ENCODE data around the gene SHC4. TPM values are rescaled to one million over a fixed set of nuclear protein-coding genes. Genes with fewer than 3 reads are reported as not detected.

SHC4 gene
- total RNA-seq, 1 donor from 2014 or later: under 0.01 TPM

DNA sequence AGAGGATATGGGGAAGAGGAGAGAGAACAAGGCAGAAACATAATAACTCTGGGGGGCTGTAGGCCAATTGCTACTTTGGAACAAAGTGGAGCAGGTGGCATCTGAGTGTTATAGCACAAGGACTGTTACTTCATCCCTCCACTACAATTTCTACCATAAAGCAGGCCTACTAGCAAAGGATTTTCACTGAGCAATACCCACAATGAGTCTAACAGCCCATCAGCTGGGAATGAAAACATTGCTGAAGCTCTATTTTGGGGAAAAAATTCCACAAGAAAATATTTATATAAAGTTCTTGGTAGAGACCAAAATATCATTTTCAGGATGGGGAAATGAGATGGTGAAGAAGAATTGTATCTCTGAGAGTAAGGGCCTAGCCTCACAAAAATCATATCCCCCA, 3.6 kb upstream of the SHC4 start:
- no peak for DNase-seq (ENCODE audit: low read depth in 2 of 2)

DNA sequence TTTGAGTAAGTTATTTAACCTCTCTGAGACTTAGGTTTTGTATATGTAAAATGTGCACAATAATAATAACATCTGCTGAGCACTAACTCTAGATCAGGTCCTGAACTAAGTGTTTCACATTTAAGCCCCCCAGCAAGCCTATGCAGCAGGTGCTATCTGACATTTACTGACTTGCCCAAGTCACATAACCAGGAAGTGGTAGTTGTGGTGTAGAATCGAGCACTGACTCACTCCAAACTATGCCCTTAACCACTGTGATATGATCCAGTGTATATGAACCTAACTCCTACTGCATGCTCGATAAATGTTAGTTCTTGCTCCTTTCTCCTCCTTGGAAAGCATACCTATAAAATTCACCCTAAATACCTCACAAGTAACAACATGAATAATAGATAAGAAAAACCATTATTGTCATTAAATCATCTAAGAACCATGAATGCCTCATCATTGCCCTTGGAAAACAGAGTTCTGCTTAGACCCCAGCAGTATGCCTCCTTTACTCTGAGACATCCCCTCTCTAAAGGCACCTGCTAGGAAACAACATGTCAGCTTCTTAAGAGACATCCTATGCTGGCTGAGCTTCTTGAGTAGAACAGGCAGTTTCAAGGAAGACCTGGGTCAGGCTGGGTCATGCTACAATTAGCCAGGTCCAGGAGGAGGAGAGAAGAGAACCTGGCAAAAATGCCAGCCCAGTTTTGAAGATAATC, 3.0 kb upstream of the SHC4 start:
- DNase-seq (ENCODE audit: low read depth in 2 of 2): peak in 1 of 2 donors; percentile 14

DNA sequence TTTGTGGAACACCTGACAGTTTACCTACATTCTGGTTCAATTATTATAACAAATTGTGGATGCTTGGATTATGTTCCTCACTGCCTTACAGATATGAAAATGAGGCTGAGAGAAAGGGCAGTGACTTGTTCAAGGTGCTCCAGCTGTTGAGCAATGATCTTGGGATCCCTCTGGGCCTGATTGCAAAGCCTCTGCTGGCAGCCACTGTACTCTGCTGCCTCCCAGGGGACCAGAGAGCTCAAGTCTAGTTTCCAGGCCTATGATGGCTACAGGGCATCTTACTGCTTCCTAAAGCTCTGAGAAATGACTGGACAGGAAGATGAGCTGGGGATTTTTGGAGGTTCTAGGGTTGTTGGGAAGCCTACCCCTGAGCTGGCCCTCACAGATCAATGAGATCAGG, 2.3 kb upstream of the SHC4 start:
- peak in 1 of 2 donors; percentile 12 for DNase-seq (ENCODE audit: low read depth in 2 of 2)

DNA sequence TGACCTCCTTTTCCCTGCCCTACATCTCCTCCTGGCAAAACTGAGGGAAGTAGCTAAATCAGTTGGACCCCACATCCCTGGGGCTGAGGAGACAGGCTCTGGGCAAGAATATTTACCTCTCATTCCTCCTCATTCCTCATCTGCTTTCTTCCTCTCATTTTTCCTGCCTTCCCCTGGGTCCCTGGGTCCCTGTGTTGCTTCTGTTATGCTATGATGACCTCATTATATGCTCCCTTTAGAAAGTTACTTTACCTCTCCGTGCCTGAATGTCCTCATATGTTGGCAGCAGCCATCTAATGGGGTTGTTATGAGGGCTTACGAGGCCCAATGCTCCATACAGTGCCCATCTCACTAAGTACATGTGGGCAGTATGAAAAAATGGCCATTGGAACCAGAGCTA, 1.2 kb upstream of the SHC4 start:
- no peak for DNase-seq (ENCODE audit: low read depth in 2 of 2)

DNA sequence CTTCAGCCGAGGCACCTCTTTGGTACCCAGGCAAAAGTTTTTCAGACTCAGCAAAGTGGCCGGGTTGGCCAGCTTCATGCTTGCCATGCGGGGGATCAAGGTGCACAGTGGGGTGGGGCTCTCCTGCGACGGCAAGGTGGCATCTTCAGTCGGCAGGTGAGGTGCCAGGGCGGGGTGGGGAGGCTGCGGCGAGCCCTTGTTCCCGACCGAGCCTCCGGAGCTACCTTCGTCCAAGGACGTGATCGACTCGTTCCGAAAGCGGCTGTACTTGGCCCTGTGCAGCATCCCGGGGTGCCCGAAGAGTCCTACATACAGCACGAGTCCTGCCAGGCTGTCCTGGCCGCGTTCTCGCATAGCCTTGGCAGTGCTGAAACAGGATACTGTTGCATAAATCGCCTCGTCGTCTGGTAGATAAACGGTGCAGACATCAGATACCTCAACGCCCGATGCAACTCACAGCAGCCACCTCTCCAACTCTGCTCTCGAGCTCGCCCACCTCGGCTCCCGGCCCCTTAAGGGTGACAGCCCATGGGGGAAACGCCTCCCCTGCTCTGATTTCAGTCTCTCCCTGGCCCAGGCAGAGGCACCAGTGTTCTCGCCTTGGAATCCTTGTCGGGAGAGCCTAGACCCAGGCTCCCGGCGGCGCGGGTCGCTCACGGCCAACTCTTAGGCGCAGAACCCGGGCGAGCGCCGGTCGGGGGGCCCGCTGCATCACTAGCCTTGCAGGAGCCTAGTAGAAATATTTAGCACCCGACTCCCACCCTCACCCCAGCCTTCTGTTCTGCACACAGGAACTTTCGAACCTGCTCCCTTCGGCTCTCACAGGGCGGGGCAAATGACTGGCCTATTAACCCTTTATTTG, 826 bp downstream of the SHC4 start:
- peak; percentile 41 to 49 for DNase-seq (ENCODE audit: low read depth in 2 of 2)

DNA sequence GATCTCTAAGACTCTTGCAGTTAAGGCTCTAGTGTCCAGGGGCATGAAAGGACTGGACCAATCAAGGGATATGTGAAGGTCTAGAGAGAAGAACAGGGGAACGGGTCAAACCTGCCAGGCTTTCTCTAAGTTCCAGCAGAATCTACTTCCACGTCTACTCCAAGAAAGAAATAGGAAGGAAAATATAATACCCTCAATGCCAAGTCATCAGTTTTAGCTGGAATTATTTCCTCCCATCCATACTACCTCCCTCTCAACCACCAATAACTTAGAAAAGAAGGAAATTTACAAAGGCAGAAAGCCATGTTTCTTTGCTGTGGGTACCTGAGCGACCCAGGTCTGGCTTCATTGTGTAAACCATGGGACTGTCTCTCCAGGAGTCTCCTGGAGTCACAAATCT, 7.8 kb downstream of the SHC4 start:
- no peak for DNase-seq (ENCODE audit: low read depth in 2 of 2)

DNA sequence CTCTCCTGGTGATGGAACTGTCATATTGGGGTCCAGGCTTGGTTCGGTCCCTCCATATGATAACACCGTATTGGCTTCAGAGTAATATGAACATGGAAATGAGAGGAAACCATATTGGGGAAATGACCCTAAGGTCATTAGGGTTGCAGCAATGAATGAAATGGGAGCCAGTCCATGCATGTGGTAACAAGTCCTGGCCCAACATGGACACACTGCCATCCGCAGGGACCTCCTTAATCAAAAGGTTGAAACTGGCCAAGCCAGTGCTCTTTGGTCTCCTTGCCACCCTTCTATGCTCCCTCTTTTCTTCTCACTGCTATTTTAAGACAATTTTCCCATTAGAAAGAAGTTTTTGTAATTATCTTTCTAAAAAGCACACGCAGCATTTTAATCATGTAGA, 8.3 kb downstream of the SHC4 start:
- DNase-seq (ENCODE audit: low read depth in 2 of 2): no peak

DNA sequence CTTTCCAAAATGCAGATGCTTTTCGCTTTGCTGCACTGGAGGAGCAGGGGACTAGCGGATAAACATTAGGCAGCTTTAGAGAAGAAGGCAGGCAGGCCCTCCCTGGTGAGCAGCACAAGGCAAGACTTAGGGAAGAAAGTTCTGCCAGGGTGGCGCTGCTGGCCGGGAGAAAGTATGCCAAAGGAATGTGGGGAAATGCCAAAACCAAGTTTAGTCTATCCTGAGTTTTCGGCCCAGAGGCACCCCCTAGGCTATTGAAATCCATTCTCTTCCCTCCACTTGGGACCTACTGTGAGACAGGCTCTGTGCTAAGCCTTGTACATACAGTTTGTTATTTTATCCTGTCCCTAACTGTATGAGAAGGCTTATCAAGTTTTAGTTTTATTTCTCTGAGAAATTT, 9.2 kb downstream of the SHC4 start:
- DNase-seq (ENCODE audit: low read depth in 2 of 2): no peak

DNA sequence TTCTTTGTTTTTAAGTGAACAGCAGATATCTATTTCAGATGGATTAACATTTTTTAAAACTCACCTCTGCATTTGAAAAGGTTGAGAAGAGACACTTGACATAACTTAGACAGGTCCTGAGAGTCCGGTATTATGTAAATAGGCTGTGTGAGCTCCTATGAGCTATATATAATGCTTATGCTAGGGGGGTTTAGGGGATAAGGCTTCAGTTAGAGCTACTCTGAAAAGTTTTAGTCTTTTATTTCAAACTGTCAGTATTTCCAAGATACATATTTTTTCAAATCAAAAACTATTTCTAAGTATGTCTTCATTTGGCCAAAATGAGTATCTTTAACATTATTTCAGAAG, 16.9 kb downstream of the SHC4 start:
- no peak for DNase-seq (ENCODE audit: low read depth in 2 of 2)

DNA sequence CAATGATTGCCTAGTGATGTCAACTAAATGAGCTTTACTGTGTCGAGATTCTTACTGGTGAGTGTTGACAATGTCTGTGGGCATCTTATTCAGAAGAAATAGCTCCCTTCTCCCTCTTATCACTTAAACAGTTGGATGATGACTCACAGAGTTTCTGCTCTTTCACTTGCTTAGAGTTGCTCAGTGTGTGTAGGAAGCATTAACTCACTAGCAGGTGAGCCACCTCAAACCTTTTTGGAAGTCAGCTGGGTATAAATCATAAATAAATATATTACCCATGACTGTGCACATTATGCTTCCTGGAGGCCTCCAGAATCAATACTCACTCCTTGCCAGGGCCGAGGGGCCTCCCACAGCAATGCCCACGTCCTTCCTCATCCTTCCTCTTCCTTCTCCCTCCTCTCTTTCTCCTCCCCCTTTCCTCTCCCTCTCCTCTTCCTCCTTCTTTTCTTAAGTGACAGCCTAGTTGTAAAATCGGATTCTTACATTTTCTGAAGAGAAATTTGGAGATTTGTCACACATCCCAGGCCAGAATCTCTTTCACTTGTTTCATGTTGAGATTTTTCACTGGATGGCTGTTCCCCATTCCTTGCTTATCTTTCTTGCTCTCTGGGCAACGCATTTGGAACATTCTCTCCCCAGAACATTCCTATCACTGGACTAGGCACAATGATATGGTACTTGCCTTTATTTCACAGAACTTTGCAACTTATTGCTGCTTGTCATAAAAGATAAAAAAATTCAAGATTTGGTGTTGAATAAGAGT, 17.5 kb downstream of the SHC4 start:
- peak; percentile 4 to 36 for DNase-seq (ENCODE audit: low read depth in 2 of 2)

DNA sequence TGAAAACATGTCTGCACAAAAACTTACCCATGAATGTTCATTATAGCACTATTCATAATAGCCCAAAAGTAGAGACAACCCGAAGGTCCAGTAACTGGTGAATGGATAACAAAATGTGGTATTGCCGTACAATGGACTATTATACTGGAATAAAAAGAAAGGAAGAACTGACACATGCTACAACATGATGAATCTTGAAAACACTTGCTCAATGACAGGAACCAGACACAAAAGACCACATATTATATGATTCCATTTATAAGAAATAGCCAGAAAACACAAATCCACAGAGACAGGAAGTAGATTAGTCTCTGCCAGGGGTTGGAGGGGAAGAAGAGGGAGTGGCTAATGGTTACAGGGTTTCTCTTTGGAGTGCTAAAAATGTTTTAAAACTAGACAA, 18.3 kb downstream of the SHC4 start:
- DNase-seq (ENCODE audit: low read depth in 2 of 2): peak; percentile 39 to 77

DNA sequence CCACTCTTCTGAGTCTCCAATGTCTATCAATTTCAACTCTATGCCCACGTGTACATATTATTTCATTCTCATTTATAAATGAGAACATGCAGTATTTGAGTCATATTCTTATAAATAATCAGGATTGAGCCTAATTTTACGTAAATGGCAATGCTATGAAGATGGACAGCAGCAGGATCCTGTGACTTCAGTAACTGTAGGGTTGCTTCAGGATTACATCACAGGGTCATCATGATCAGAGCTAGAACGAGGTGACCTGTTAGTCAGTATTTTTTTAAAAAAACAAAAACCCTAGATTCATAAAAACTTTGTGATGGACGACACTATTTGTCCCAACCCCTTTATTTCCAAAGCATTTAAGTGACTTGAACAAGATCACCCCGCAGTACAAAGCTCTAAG, 21.8 kb downstream of the SHC4 start:
- DNase-seq (ENCODE audit: low read depth in 2 of 2): no peak

DNA sequence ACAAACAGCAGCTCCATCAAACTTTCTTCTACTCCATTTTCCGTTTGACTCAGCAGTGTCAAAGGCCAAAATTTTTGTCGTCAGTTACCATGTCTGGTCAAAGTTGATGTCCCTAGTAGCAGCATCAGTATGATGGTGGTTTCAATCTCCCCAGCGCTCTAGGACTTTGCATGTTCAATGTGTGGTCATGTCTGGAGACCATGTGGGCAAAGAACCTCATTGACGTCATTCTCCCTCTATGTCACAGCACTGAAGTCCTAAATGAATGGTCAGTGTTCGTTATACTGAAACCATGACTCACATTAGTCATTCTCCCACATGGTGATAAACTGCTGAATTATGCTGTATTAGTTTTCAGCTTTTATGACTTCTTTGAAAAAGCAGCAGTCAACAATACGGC, 23.2 kb downstream of the SHC4 start:
- DNase-seq (ENCODE audit: low read depth in 2 of 2): peak in 1 of 2 donors; percentile 62

DNA sequence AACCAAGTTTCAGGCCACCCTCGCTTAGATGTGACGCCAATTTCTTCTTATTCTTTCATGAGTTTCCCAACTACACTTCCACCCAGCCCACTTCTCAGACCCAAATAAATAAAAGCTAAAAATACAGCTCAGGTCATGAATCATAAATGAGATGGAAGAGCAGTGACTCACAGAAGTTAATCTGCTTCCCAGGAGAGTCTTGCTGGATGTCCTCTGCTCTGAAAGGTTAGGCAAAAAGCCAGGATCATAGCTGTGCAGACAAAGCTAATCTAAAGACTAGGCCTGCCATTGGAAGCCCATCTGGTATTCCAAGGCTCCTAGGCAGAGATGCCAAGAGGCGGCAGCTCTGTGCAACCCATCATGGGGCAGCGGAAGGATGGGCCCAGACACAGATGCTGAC, 24.1 kb downstream of the SHC4 start:
- peak; percentile 5 to 81 for DNase-seq (ENCODE audit: low read depth in 2 of 2)

DNA sequence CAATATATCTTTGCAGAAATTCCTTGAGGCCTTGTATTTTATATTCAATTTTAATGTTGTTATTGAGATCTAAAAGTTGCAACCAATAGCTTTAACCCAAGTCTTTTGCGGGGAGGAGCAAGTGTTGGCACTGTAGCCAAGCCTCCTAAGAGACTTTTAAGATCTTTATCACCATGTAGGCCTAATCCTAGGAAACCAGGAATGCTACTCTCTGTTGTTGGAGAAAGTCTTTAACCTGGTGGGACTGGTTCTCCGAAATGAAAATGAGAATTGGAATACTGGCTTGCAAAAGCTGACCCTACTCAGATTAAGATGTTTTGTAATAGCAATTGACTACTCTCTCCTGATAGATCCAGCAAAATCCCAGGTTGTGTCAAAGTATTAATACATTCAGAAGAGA, 25.8 kb downstream of the SHC4 start:
- DNase-seq (ENCODE audit: low read depth in 2 of 2): no peak

DNA sequence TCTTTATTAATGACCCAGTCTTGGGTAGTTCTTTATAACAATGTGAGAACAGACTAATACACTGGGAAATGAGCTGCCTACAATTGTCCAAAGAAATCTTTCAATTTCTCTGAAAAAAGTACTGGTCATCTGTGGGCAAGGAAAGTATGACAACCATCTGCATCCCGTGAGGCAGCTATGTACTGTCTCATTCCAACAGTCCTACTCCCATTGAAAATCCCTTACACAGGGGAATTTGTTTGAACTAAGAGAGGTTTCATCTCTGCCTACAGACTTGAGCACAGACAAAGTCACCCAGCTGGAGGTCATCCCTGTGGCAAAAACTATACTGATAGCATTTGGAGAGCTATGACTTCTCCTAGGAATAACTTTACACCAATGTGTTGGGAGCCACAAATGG, 27.1 kb downstream of the SHC4 start:
- DNase-seq (ENCODE audit: low read depth in 2 of 2): no peak

DNA sequence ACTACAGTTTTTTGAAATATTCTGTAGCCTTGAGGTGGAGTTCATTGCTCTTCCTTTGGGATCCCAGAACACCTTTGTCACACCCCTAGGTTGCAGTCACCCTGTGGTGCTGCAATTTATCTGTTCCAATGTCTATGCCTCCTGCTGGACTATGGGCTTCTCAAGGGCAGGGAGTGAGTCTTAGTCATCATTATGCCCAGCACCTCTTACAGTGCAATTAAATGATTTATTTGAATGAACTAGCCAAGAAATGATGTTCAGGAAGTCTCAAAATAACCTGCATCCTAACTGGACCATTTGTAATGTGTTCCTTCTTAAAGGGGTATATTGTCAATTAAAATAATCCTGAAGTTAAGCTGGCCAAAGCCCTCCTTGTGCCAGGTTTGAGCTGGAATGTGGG, 28.5 kb downstream of the SHC4 start:
- peak in 1 of 2 donors; percentile 46 for DNase-seq (ENCODE audit: low read depth in 2 of 2)

DNA sequence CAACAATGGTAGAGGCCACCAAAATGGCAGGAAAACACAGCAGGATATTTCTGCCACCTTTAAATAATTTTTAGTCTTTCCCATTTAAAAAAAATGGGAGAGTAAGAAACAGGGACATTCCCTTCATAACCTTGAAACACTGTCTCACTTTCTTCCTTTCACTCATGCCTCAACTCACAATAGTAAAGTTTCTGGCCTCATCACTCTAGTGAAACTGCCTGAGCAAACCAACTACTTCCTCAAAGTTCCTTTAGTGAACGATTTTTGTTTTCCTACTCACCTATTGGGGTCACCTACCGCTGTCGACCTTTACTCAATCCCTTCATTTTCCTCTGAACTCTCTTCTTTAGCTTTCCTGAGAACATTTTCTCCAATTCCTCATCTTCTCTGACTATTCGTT, 33.0 kb downstream of the SHC4 start:
- no peak for DNase-seq (ENCODE audit: low read depth in 2 of 2)

DNA sequence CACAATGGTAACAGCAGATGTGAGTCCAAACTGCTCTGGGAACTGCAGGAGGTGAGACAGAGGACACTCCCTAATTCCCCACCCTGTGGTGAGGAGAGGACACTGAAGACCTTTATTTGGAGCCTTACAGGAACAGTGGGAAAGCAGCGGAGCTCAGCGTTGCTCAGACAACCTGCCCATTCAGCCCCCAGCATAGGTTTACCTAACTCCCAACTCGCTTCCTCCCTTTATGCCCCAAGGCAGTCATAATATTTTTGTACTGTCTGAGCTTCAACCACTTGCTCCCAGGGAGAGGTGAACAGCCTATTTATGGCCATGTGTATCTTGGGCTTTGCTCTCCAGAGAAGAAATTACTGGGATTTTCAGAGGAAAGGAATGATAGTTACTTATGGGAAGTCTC, 34.1 kb downstream of the SHC4 start:
- DNase-seq (ENCODE audit: low read depth in 2 of 2): no peak

DNA sequence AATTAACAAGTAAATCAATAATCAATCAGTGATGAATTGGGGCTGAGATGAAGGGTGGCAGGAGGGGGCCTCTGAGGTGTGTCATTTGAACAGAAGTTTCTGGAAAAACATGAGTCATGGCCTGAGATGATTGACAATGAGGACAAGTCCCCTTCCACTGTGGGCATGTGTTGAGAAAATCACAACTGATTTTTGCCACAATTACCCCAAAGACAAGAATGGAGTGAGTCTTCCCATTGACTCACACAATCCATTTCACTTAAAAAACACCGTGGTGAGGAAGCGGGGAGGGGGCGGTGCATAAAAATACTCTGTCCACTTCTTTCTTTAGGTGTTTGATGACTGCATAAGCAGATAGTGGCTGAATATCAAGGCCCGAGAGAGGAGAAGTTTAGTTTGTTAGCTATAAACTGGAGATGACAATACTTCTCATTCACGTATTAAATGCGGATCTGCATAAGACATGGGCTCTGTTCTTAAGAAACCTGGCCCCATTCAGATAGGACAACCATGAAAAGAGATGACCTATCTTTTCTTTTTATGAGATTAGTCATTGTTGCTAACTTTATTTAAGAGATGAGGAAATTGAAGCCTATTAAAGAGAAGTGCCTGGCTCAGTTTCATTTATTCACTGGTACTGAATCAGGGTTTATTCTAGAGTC, 34.7 kb downstream of the SHC4 start:
- no peak for DNase-seq (ENCODE audit: low read depth in 2 of 2)

DNA sequence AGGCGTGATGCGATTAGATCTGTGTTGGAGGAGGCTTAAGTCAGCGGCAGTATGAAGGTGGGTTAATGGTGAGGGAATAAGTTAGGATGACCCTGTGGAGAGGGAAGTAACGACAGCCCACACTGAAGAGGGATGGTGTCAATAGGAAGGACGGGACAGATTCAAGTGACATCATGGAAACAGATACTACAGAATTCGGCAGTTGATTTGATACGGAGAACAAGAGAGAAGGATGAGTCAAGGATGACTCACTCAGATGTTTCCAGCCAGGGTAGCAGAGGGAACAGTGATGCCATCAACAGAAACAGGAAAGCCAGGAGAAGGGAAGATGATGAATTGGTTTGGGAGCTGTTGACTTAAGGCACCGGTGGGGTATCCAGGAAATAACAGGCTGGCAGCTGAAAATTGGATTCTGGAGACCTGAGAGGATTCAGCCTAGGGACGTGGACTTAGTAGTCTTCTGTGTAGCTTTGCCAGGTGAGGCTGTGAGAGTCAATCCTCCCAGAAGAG, 38.0 kb downstream of the SHC4 start:
- DNase-seq (ENCODE audit: low read depth in 2 of 2): peak; percentile 90 to 91
